ENCODE measurements around the gene PTGDR.

GRCh38 chr14:52271538-52271937, 4.0 kb downstream of the PTGDR start:
- TF ChIP-seq CTCF (IDR thresholded peaks at IDR 0.05; ENCODE audit: borderline replicate concordance, extremely low read depth, low read length, poor library complexity, severe bottlenecking) (no peak), EZH2 (IDR thresholded peaks at IDR 0.05; ENCODE audit: borderline replicate concordance, low read depth, low read length, severe bottlenecking) (no peak)
